ENCODE results near the gene CLEC11A.

CLEC11A gene

GRCh38 chr19:50718255-50719118 lies 4.7 kb upstream of the CLEC11A start:
- TF ChIP-seq CTCF (IDR thresholded peaks at IDR 0.05; ENCODE audit: low read depth, low read length) = no peak
- peak overlapping the region; percentile 32 to 49 for H3K4me3 ChIP-seq (replicated peaks in 1 of 2; ENCODE audit: low read depth in 2 of 2, low read length in 2 of 2)
- DNase-seq (ENCODE audit: low read depth in 2 of 2) = no peak

GRCh38 chr19:50719119-50719435 lies 4.1 kb upstream of the CLEC11A start:
- H3K4me3 ChIP-seq (replicated peaks in 1 of 2; ENCODE audit: low read depth in 2 of 2, low read length in 2 of 2) = peak overlapping the region; percentile 32 to 49
- no peak for DNase-seq (ENCODE audit: low read depth in 2 of 2)
- TF ChIP-seq CTCF (IDR thresholded peaks at IDR 0.05; ENCODE audit: low read depth, low read length) = no peak

- peak in 1 of 2 donors; percentile 46 for DNase-seq (ENCODE audit: low read depth in 2 of 2)
- no peak for TF ChIP-seq CTCF (IDR thresholded peaks at IDR 0.05; ENCODE audit: low read depth, low read length)
- peak within 1 kb of the TSS; percentile 32 to 49 for H3K4me3 ChIP-seq (replicated peaks in 1 of 2; ENCODE audit: low read depth in 2 of 2, low read length in 2 of 2)
These were observed 3.6 kb upstream of the CLEC11A start, which contains the start of gene SHANK1 for GRCh38 chr19:50719566-50719965. Gene SHANK1 (minus strand): TSS chr19:50719802. CDS start chr19:50716919, 2,883 bp downstream.

GRCh38 chr19:50720181-50720920 lies 2.8 kb upstream of the CLEC11A start:
- no peak for TF ChIP-seq CTCF (IDR thresholded peaks at IDR 0.05; ENCODE audit: low read depth, low read length)
- no peak overlapping the region for H3K4me3 ChIP-seq (replicated peaks in 1 of 2; ENCODE audit: low read depth in 2 of 2, low read length in 2 of 2)
- no peak for DNase-seq (ENCODE audit: low read depth in 2 of 2)

GRCh38 chr19:50720921-50721381 lies 2.2 kb upstream of the CLEC11A start:
- peak in 1 of 2 donors; percentile 42 for DNase-seq (ENCODE audit: low read depth in 2 of 2)
- no peak overlapping the region for H3K4me3 ChIP-seq (replicated peaks in 1 of 2; ENCODE audit: low read depth in 2 of 2, low read length in 2 of 2)

More at GRCh38 chr19:50720921-50721381, 2.2 kb upstream of the CLEC11A start:
- TF ChIP-seq CTCF (IDR thresholded peaks at IDR 0.05; ENCODE audit: low read depth, low read length) = no peak
